Lower leg skin (tissue), 3 donors: ENCODE results near the gene COG1.

Experiments used
- POLR2A ChIP-seq, 2 donors: fragments of 450-650 bp; IDR thresholded peaks; one replicate each; pipeline ENCODE4 v1.6.1; 2016 to 2017; ENCODE audit warnings: antibody characterized with exemption in 2 of 2, mild to moderate bottlenecking in 1 of 2, moderate library complexity in 1 of 2
- TF ChIP-seq, protein P1 (sequence below), 3 donors: fragments of 450-650 bp; IDR thresholded peaks; one replicate each; pipeline ENCODE4 v1.5.1; 2016; ENCODE audit warnings: antibody characterized with exemption in 3 of 3, mild to moderate bottlenecking in 3 of 3, moderate library complexity in 2 of 3

DNA sequence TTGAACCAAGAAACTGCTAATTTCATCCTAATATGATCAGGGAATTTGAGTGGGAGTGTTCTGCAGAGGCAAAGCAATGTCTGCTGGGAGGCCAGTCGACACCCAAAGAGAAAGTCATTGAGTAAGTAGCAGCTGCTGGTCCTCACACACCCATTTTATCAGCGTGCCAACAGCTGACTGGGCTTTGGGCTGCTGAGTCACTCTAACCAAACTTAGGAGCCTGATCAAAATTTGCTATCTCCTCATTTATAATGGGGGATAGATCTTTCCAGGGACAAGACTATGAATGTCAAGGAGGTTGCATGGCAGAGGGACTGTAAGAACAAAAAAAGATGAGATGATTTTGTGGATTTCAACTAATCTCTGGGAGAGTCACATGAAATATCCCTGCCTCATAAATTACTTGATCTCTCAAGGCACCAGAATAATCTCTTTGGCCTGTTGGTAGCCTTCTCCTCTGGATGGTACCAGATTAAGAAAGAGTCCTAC is 35.9 kb downstream of the COG1 start:
- TF ChIP-seq, protein P1, sequence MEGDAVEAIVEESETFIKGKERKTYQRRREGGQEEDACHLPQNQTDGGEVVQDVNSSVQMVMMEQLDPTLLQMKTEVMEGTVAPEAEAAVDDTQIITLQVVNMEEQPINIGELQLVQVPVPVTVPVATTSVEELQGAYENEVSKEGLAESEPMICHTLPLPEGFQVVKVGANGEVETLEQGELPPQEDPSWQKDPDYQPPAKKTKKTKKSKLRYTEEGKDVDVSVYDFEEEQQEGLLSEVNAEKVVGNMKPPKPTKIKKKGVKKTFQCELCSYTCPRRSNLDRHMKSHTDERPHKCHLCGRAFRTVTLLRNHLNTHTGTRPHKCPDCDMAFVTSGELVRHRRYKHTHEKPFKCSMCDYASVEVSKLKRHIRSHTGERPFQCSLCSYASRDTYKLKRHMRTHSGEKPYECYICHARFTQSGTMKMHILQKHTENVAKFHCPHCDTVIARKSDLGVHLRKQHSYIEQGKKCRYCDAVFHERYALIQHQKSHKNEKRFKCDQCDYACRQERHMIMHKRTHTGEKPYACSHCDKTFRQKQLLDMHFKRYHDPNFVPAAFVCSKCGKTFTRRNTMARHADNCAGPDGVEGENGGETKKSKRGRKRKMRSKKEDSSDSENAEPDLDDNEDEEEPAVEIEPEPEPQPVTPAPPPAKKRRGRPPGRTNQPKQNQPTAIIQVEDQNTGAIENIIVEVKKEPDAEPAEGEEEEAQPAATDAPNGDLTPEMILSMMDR (IDR thresholded peaks at IDR 0.05), result no peak
- TF ChIP-seq POLR2A (IDR thresholded peaks at IDR 0.05), result no peak
